ENCODE results near the gene FHL2. TPM values are rescaled to one million over a fixed set of nuclear protein-coding genes. Genes with fewer than 3 reads are reported as not detected.
"Not testable (repeated sequence)": the region's sequence is repeated elsewhere in the genome, so short reads cannot be mapped to it uniquely, and the experiment has no call there.

Gene FHL2
- total and polyA plus RNA-seq, 2 experiments from 2014 or later, result 17.9 to 18.8 TPM

GRCh38 chr2:105328281-105329196 lies 70.3 kb downstream of the FHL2 start:
- TF ChIP-seq EZH2 (IDR thresholded peaks at IDR 0.05; ENCODE audit: borderline replicate concordance) (no peak), EZH2phosphoT487 (IDR thresholded peaks at IDR 0.05; ENCODE audit: low read depth, severe bottlenecking, unreplicated experiment) (no peak)
- Histone ChIP-seq H4K20me1 (ENCODE audit: insufficient read depth, poor library complexity, severe bottlenecking) (no peaks in the 10 kb centered on the region), H3K9me3 (ENCODE audit: low read depth) (no peaks in the 10 kb centered on the region), H3K79me2 (peaks cover 69% of the 10 kb centered on the region), H3K9me2 (replicated peaks; ENCODE audit: insufficient read depth) (no peaks in the 10 kb centered on the region), H3K4me1 (ENCODE audit: insufficient read depth) (peaks cover 25% of the 10 kb centered on the region), H3K27me3 (no peaks in the 10 kb centered on the region), H2AFZ (peak overlapping the region; percentile 86), H3K4me3 (peak overlapping the region; percentile 83), H3K36me3 (replicated peaks; ENCODE audit: insufficient read depth, low read depth) (no peaks in the 10 kb centered on the region), H3K27ac (peak overlapping the region; percentile 87), H3K4me2 (peak overlapping the region; percentile 91)
- WGBS (ENCODE audit: low lambda C conversion rate, missing lambda C conversion rate), result 66% methylated on average over 16 of the region's 16 CpGs
- DNase-seq (ENCODE audit: low spot score), result peak; percentile 24

DNA sequence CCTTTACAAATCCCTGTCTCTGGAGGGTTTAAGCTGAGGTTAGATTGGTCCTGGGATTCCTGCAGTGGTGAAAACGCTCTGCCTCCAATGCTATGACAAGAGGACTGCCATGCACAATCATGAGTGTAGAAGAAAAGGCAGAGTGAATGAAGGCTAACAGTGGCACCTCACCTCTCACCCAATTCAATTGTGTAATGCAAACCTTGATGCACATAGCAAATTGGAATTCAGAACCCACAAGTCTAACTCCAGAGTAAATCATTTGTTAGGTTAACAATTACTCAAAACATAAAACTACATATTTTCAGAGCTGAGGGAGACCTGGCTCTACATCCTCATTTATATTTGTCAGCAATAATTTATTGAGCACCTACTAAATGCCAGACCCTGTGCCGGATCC lies 71.2 kb downstream of the FHL2 start:
- no peaks in the 10 kb centered on the region for H4K20me1 ChIP-seq (ENCODE audit: insufficient read depth, poor library complexity, severe bottlenecking)
- TF ChIP-seq EZH2 (IDR thresholded peaks at IDR 0.05; ENCODE audit: borderline replicate concordance) (no peak), EZH2phosphoT487 (IDR thresholded peaks at IDR 0.05; ENCODE audit: low read depth, severe bottlenecking, unreplicated experiment) (no peak)
- TF ChIP-seq, protein P1, sequence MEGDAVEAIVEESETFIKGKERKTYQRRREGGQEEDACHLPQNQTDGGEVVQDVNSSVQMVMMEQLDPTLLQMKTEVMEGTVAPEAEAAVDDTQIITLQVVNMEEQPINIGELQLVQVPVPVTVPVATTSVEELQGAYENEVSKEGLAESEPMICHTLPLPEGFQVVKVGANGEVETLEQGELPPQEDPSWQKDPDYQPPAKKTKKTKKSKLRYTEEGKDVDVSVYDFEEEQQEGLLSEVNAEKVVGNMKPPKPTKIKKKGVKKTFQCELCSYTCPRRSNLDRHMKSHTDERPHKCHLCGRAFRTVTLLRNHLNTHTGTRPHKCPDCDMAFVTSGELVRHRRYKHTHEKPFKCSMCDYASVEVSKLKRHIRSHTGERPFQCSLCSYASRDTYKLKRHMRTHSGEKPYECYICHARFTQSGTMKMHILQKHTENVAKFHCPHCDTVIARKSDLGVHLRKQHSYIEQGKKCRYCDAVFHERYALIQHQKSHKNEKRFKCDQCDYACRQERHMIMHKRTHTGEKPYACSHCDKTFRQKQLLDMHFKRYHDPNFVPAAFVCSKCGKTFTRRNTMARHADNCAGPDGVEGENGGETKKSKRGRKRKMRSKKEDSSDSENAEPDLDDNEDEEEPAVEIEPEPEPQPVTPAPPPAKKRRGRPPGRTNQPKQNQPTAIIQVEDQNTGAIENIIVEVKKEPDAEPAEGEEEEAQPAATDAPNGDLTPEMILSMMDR (IDR thresholded peaks at IDR 0.05; ENCODE audit: poor library complexity), result no peak
- no peaks in the 10 kb centered on the region for H3K27me3 ChIP-seq
- H3K9me2 ChIP-seq (replicated peaks; ENCODE audit: insufficient read depth), result no peaks in the 10 kb centered on the region
- no peaks in the 10 kb centered on the region for H3K9me3 ChIP-seq (ENCODE audit: low read depth)
- DNase-seq (ENCODE audit: low spot score), result no peak
- peaks cover 25% of the 10 kb centered on the region for H3K4me1 ChIP-seq (ENCODE audit: insufficient read depth)
- WGBS (ENCODE audit: low lambda C conversion rate, missing lambda C conversion rate), result 92% methylated on average over 2 of the region's 2 CpGs
- H2AFZ ChIP-seq, result no peak overlapping the region
- H3K36me3 ChIP-seq (replicated peaks; ENCODE audit: insufficient read depth, low read depth), result no peaks in the 10 kb centered on the region
- no peak overlapping the region for H3K27ac ChIP-seq
- H3K79me2 ChIP-seq, result peaks cover 76% of the 10 kb centered on the region
- H3K4me3 ChIP-seq, result no peak overlapping the region
- peak overlapping the region; percentile 91 for H3K4me2 ChIP-seq

- H3K27ac ChIP-seq; H3K36me3 ChIP-seq (replicated peaks; ENCODE audit: insufficient read depth, low read depth); H3K9me2 ChIP-seq (replicated peaks; ENCODE audit: insufficient read depth); H3K27me3 ChIP-seq; H3K4me3 ChIP-seq; H2AFZ ChIP-seq; H4K20me1 ChIP-seq (ENCODE audit: insufficient read depth, poor library complexity, severe bottlenecking); DNase-seq (ENCODE audit: low spot score); H3K9me3 ChIP-seq (ENCODE audit: low read depth): not testable (repeated sequence)
- H3K4me1 ChIP-seq (ENCODE audit: insufficient read depth), result peaks cover 25% of the 10 kb centered on the region
- peaks cover 80% of the 10 kb centered on the region for H3K79me2 ChIP-seq
- H3K4me2 ChIP-seq, result peak overlapping the region; percentile 91
- 93% methylated on average over 3 of the region's 3 CpGs for WGBS (ENCODE audit: low lambda C conversion rate, missing lambda C conversion rate)
These were observed 71.6 kb downstream of the FHL2 start for GRCh38 chr2:105327271-105327670.

- no peaks in the 10 kb centered on the region for H3K36me3 ChIP-seq (replicated peaks; ENCODE audit: insufficient read depth, low read depth)
- peak overlapping the region; percentile 78 for H3K27ac ChIP-seq
- peaks cover 81% of the 10 kb centered on the region for H3K79me2 ChIP-seq
- H3K4me1 ChIP-seq (ENCODE audit: insufficient read depth), result peaks cover 26% of the 10 kb centered on the region
- H3K4me3 ChIP-seq, result no peak overlapping the region
- TF ChIP-seq EZH2phosphoT487 (IDR thresholded peaks at IDR 0.05; ENCODE audit: low read depth, severe bottlenecking, unreplicated experiment) (no peak), EZH2 (IDR thresholded peaks at IDR 0.05; ENCODE audit: borderline replicate concordance) (no peak)
- TF ChIP-seq, protein P1 (IDR thresholded peaks at IDR 0.05; ENCODE audit: poor library complexity), result no peak
- H3K27me3 ChIP-seq, result no peaks in the 10 kb centered on the region
- peak overlapping the region; percentile 8 for H3K4me2 ChIP-seq
- H3K9me2 ChIP-seq (replicated peaks; ENCODE audit: insufficient read depth), result no peaks in the 10 kb centered on the region
- H4K20me1 ChIP-seq (ENCODE audit: insufficient read depth, poor library complexity, severe bottlenecking), result no peaks in the 10 kb centered on the region
- WGBS (ENCODE audit: low lambda C conversion rate, missing lambda C conversion rate), result 71% methylated on average over 3 of the region's 3 CpGs
- no peak overlapping the region for H2AFZ ChIP-seq
- no peaks in the 10 kb centered on the region for H3K9me3 ChIP-seq (ENCODE audit: low read depth)
- DNase-seq (ENCODE audit: low spot score), result no peak
These were observed 73.4 kb downstream of the FHL2 start for GRCh38 chr2:105325389-105325963.

Measured in hepatocyte (in vitro differentiated cells).